IMR-90 (cell line): ENCODE results near the gene KCNJ6.

Experiments used
- BHLHE40 ChIP-seq: fragments of 150-350 bp; IDR thresholded peaks from 2 replicates; pipeline ENCODE4 v1.6.1; 2016; ENCODE audit warnings: mild to moderate bottlenecking, low read depth, low read length
- CEBPB ChIP-seq: IDR thresholded peaks from 2 replicates; pipeline ENCODE4 v1.6.1; 2012; ENCODE audit warnings: low read depth, low read length, improper control_type of control experiment
- CHD1 ChIP-seq: IDR thresholded peaks from 2 replicates; pipeline ENCODE4 v1.6.1; 2012; ENCODE audit warnings: low read depth, low read length, improper control_type of control experiment
- MAFK ChIP-seq: IDR thresholded peaks from 2 replicates; pipeline ENCODE4 v1.6.1; 2012; ENCODE audit warnings: low read depth, low read length, improper control_type of control experiment
- MAZ ChIP-seq: IDR thresholded peaks from 2 replicates; pipeline ENCODE4 v1.6.1; 2012; ENCODE audit warnings: low read depth, mild to moderate bottlenecking, low read length, improper control_type of control experiment, moderate library complexity, borderline replicate concordance
- NFE2L2 ChIP-seq: fragments of 150-350 bp; IDR thresholded peaks from 2 replicates; pipeline ENCODE4 v1.6.1; 2016; ENCODE audit warnings: low read depth, mild to moderate bottlenecking, low read length
- POLR2A ChIP-seq: IDR thresholded peaks from 2 replicates; pipeline ENCODE4 v1.6.1; 2012; ENCODE audit warnings: mild to moderate bottlenecking, low read depth, low read length
- RAD21 ChIP-seq: IDR thresholded peaks from 2 replicates; pipeline ENCODE4 v1.6.1; 2012; ENCODE audit warnings: low read length, improper control_type of control experiment
- RCOR1 ChIP-seq: IDR thresholded peaks from 2 replicates; pipeline ENCODE4 v1.6.1; 2012; ENCODE audit warnings: mild to moderate bottlenecking, low read length, improper control_type of control experiment; ENCODE audit not compliant: insufficient replicate concordance
- TF ChIP-seq, protein P1 (sequence below): conservative IDR thresholded peaks from 2 replicates; pipeline ENCODE4 v1.5.1; 2012; ENCODE audit warnings: mild to moderate bottlenecking, low read depth, low read length, improper control_type of control experiment
- TF ChIP-seq, protein P2 (sequence below): fragments of 150-350 bp; IDR thresholded peaks from 2 replicates; pipeline ENCODE4 v1.6.1; 2016; ENCODE audit warnings: low read depth, mild to moderate bottlenecking, low read length, moderate library complexity, borderline replicate concordance
- TF ChIP-seq, protein P3 (sequence below): fragments of 150-350 bp; IDR thresholded peaks from 2 replicates; pipeline ENCODE4 v1.6.1; 2017; ENCODE audit warnings: mild to moderate bottlenecking, antibody characterized with exemption, low read length, low read depth

DNA sequence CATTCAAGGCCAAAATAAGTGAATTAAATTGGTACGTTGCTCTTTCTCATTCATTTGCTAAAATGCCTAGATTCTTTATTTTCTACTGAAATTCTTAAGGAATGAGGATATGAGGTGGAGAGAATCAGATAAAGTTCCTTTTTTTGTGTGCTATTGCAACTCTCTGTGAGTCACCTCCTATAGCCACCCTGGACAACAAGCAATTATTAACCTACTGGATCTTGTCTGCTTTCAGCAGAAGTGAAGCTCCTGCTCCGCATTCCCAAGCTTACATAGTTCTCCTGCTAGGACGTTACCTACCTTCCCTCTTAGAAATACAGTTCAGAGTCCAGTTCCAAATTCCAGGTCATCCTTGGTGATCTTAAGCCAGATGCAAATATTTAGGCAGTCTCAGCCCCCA lies 4.8 kb upstream of the KCNJ6 start:
- TF ChIP-seq, protein P1, sequence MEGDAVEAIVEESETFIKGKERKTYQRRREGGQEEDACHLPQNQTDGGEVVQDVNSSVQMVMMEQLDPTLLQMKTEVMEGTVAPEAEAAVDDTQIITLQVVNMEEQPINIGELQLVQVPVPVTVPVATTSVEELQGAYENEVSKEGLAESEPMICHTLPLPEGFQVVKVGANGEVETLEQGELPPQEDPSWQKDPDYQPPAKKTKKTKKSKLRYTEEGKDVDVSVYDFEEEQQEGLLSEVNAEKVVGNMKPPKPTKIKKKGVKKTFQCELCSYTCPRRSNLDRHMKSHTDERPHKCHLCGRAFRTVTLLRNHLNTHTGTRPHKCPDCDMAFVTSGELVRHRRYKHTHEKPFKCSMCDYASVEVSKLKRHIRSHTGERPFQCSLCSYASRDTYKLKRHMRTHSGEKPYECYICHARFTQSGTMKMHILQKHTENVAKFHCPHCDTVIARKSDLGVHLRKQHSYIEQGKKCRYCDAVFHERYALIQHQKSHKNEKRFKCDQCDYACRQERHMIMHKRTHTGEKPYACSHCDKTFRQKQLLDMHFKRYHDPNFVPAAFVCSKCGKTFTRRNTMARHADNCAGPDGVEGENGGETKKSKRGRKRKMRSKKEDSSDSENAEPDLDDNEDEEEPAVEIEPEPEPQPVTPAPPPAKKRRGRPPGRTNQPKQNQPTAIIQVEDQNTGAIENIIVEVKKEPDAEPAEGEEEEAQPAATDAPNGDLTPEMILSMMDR = no peak
- TF ChIP-seq MAFK (no peak), RAD21 (no peak), RCOR1 (no peak), POLR2A (no peak), CHD1 (no peak), BHLHE40 (no peak), MAZ (no peak), NFE2L2 (no peak), CEBPB (peak; percentile 9; the same call in 1 of the 2 replicates)
- TF ChIP-seq, protein P2, sequence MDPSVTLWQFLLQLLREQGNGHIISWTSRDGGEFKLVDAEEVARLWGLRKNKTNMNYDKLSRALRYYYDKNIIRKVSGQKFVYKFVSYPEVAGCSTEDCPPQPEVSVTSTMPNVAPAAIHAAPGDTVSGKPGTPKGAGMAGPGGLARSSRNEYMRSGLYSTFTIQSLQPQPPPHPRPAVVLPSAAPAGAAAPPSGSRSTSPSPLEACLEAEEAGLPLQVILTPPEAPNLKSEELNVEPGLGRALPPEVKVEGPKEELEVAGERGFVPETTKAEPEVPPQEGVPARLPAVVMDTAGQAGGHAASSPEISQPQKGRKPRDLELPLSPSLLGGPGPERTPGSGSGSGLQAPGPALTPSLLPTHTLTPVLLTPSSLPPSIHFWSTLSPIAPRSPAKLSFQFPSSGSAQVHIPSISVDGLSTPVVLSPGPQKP = no peak
- TF ChIP-seq, protein P3, sequence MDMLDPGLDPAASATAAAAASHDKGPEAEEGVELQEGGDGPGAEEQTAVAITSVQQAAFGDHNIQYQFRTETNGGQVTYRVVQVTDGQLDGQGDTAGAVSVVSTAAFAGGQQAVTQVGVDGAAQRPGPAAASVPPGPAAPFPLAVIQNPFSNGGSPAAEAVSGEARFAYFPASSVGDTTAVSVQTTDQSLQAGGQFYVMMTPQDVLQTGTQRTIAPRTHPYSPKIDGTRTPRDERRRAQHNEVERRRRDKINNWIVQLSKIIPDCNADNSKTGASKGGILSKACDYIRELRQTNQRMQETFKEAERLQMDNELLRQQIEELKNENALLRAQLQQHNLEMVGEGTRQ = no peak
